Neural progenitor cell (in vitro differentiated cells): ENCODE measurements around the gene MPP4. TPM values are rescaled to one million over a fixed set of nuclear protein-coding genes. Genes with fewer than 3 reads are reported as not detected.
A peak's percentile ranks its signal among the peaks of the same experiment; 100 is the strongest.

Source experiments
- DNase-seq: peaks from one replicate; pipeline ENCODE4 v3.0.0-alpha.2; 2016; ENCODE audit warnings: low spot score
- H2AFZ ChIP-seq: fragments of 200-600 bp; sonication (generic); replicated peaks from 2 replicates; pipeline ENCODE4 v1.6.1; 2016; ENCODE audit warnings: antibody characterized with exemption
- H3F3A ChIP-seq: fragments of 200-600 bp; sonication (generic); 2 replicates; pipeline ENCODE4 v1.6.1; 2016; ENCODE audit warnings: antibody characterized with exemption, low read depth
- H3K27ac ChIP-seq: fragments of 200-600 bp; sonication (generic); 2 replicates; pipeline ENCODE4 v1.5.1; 2016; ENCODE audit warnings: mild to moderate bottlenecking
- H3K27me3 ChIP-seq: fragments of 200-600 bp; sonication (generic); 2 replicates; pipeline ENCODE4 v1.6.1; 2016; ENCODE audit warnings: mild to moderate bottlenecking, moderate library complexity
- H3K36me3 ChIP-seq: fragments of 200-600 bp; sonication (generic); 2 replicates; pipeline ENCODE4 v1.5.1; 2016
- H3K4me1 ChIP-seq: fragments of 200-600 bp; sonication (generic); 2 replicates; pipeline ENCODE4 v1.6.1; 2016; ENCODE audit warnings: mixed run types
- H3K4me2 ChIP-seq: fragments of 200-600 bp; sonication (generic); 2 replicates; pipeline ENCODE4 v1.6.1; 2016
- H3K4me3 ChIP-seq: fragments of 200-600 bp; sonication (generic); 2 replicates; pipeline ENCODE4 v1.5.1; 2016
- H3K79me2 ChIP-seq: fragments of 200-600 bp; sonication (generic); 2 replicates; pipeline ENCODE4 v1.6.1; 2016; ENCODE audit warnings: low read depth
- H3K9ac ChIP-seq: fragments of 200-600 bp; sonication (generic); 2 replicates; pipeline ENCODE4 v1.6.1; 2016
- H3K9me3 ChIP-seq: fragments of 200-600 bp; sonication (generic); 2 replicates; pipeline ENCODE4 v1.5.1; 2016; ENCODE audit warnings: low read depth
- H4K20me1 ChIP-seq: fragments of 200-600 bp; sonication (generic); 2 replicates; pipeline ENCODE4 v1.6.1; 2016; ENCODE audit warnings: low read depth
- H3K27ac Mint-ChIP-seq: 3 replicates; pipeline ENCODE4 v1.8.0; 2021; ENCODE audit warnings: mixed read lengths
- H3K27me3 Mint-ChIP-seq: 2 replicates; pipeline ENCODE4 v1.8.0; 2022; ENCODE audit warnings: low read depth, mild to moderate bottlenecking, inconsistent platforms, moderate library complexity, mixed read lengths; ENCODE audit not compliant: insufficient read depth
- H3K36me3 Mint-ChIP-seq: 3 replicates; pipeline ENCODE4 v1.8.0; 2021; ENCODE audit warnings: mixed read lengths
- H3K4me1 Mint-ChIP-seq: 3 replicates; pipeline ENCODE4 v1.8.0; 2021; ENCODE audit warnings: mixed read lengths
- H3K4me3 Mint-ChIP-seq: 3 replicates; pipeline ENCODE4 v1.8.0; 2021; ENCODE audit warnings: mild to moderate bottlenecking, moderate library complexity, mixed read lengths
- H3K9me3 Mint-ChIP-seq: 3 replicates; pipeline ENCODE4 v1.8.0; 2020; ENCODE audit warnings: mixed read lengths
- EZH2 ChIP-seq: fragments of 200-600 bp; sonication (generic); IDR thresholded peaks from 2 replicates; pipeline ENCODE4 v1.6.1; 2017; ENCODE audit warnings: antibody characterized with exemption, mild to moderate bottlenecking, moderate library complexity
- EZH2phosphoT487 ChIP-seq: fragments of 200-600 bp; sonication (generic); IDR thresholded peaks from 2 replicates; pipeline ENCODE4 v1.6.1; 2017; ENCODE audit warnings: antibody characterized with exemption
- total RNA-seq: library from RNA; depleted of rRNA; stranded (reverse); fragments of >200 nt; gene quantifications from 2 replicates; pipeline ENCODE4 v1.2.3, GENCODE V29; 2015; ENCODE audit warnings: low replicate concordance
- TF ChIP-seq, protein P1 (sequence below): fragments of 200-600 bp; sonication (generic); IDR thresholded peaks from 2 replicates; pipeline ENCODE4 v1.5.1; 2017; ENCODE audit warnings: antibody characterized with exemption, mild to moderate bottlenecking

MPP4 gene
- total RNA-seq, 1 donor from 2014 or later: not detected

- no peak overlapping the region for H3K4me3 Mint-ChIP-seq
- H3K4me1 ChIP-seq: peaks cover 3% of the 10 kb centered on the region
- TF ChIP-seq, protein P1, sequence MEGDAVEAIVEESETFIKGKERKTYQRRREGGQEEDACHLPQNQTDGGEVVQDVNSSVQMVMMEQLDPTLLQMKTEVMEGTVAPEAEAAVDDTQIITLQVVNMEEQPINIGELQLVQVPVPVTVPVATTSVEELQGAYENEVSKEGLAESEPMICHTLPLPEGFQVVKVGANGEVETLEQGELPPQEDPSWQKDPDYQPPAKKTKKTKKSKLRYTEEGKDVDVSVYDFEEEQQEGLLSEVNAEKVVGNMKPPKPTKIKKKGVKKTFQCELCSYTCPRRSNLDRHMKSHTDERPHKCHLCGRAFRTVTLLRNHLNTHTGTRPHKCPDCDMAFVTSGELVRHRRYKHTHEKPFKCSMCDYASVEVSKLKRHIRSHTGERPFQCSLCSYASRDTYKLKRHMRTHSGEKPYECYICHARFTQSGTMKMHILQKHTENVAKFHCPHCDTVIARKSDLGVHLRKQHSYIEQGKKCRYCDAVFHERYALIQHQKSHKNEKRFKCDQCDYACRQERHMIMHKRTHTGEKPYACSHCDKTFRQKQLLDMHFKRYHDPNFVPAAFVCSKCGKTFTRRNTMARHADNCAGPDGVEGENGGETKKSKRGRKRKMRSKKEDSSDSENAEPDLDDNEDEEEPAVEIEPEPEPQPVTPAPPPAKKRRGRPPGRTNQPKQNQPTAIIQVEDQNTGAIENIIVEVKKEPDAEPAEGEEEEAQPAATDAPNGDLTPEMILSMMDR: no peak
- TF ChIP-seq EZH2phosphoT487 (no peak), EZH2 (no peak)
- H3K36me3 ChIP-seq: no peaks in the 10 kb centered on the region
- no peak overlapping the region for H3K9ac ChIP-seq
- H3K27me3 ChIP-seq: no peaks in the 10 kb centered on the region
- H3K36me3 Mint-ChIP-seq: peaks cover 7% of the 10 kb centered on the region
- H3K79me2 ChIP-seq: no peaks in the 10 kb centered on the region
- no peak overlapping the region for H3K4me3 ChIP-seq
- H3K27ac Mint-ChIP-seq: peak overlapping the region; percentile 47
- H2AFZ ChIP-seq: no peak overlapping the region
- no peak overlapping the region for H3K27ac ChIP-seq
- H3K9me3 ChIP-seq: no peaks in the 10 kb centered on the region
- no peaks in the 10 kb centered on the region for H4K20me1 ChIP-seq
- H3K27me3 Mint-ChIP-seq: no peaks in the 10 kb centered on the region
- H3K4me2 ChIP-seq: no peak overlapping the region
- H3K9me3 Mint-ChIP-seq: no peaks in the 10 kb centered on the region
- H3K4me1 Mint-ChIP-seq: peaks cover 8% of the 10 kb centered on the region
- H3F3A ChIP-seq: no peaks in the 10 kb centered on the region
- DNase-seq: no peak
Measured at GRCh38 chr2:201696151-201696659, 2.2 kb downstream of the MPP4 start.

DNA sequence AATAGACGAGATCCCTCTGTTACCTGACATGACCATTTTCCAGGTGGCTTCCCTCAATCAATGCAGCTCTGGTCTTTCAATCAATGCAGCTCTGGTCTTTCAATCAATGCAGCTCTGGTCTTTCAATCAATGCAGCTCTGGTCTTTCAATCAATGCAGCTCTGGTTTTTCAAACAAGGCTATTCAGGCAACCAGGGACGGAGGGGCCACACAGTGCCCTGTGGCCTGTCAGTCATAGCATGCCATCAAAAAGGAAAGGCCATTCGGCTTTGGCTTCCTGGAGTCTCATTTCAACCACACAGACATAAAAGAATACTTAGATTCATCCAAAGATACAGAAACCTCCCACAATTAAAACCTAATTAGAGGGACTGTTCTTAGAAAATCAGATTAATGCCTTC, 13.3 kb downstream of the MPP4 start:
- no peaks in the 10 kb centered on the region for H3K27me3 ChIP-seq
- Mint-ChIP-seq H3K4me1 (peaks cover 15% of the 10 kb centered on the region), H3K36me3 (no peaks in the 10 kb centered on the region), H3K4me3 (peak overlapping the region; percentile 42), H3K9me3 (no peaks in the 10 kb centered on the region), H3K27ac (no peak overlapping the region), H3K27me3 (peaks cover 4% of the 10 kb centered on the region)
- peaks cover 5% of the 10 kb centered on the region for H3F3A ChIP-seq
- no peaks in the 10 kb centered on the region for H3K79me2 ChIP-seq
- no peak overlapping the region for H3K27ac ChIP-seq
- no peaks in the 10 kb centered on the region for H3K9me3 ChIP-seq
- no peak overlapping the region for H3K4me3 ChIP-seq
- TF ChIP-seq, protein P1: no peak
- H3K9ac ChIP-seq: no peak overlapping the region
- no peaks in the 10 kb centered on the region for H4K20me1 ChIP-seq
- peak overlapping the region; percentile 24 for H3K4me2 ChIP-seq
- no peak overlapping the region for H2AFZ ChIP-seq
- peaks cover 11% of the 10 kb centered on the region for H3K4me1 ChIP-seq
- DNase-seq: peak; percentile 57
- no peaks in the 10 kb centered on the region for H3K36me3 ChIP-seq

- Histone ChIP-seq H3K36me3 (no peaks in the 10 kb centered on the region), H3K4me2 (no peak overlapping the region), H2AFZ (no peak overlapping the region), H3K9me3 (no peaks in the 10 kb centered on the region), H3K4me1 (peaks cover 14% of the 10 kb centered on the region), H3K27me3 (no peaks in the 10 kb centered on the region), H3K4me3 (no peak overlapping the region), H4K20me1 (no peaks in the 10 kb centered on the region), H3K9ac (no peak overlapping the region), H3K79me2 (no peaks in the 10 kb centered on the region), H3K27ac (no peak overlapping the region), H3F3A (peaks cover 5% of the 10 kb centered on the region)
- H3K9me3 Mint-ChIP-seq: no peaks in the 10 kb centered on the region
- peaks cover 4% of the 10 kb centered on the region for H3K27me3 Mint-ChIP-seq
- DNase-seq: peak; percentile 61
- no peak overlapping the region for H3K4me3 Mint-ChIP-seq
- no peak for TF ChIP-seq EZH2
- no peak for TF ChIP-seq EZH2phosphoT487
- TF ChIP-seq, protein P1: peak; percentile 69
- H3K27ac Mint-ChIP-seq: no peak overlapping the region
- peaks cover 13% of the 10 kb centered on the region for H3K4me1 Mint-ChIP-seq
- no peaks in the 10 kb centered on the region for H3K36me3 Mint-ChIP-seq
Measured at GRCh38 chr2:201680743-201681142, 17.7 kb downstream of the MPP4 start.
